Epithelial cell of prostate (primary cell): ENCODE results near the gene PDP2.
A peak's percentile ranks its signal among the peaks of the same experiment; 100 is the strongest.

ENCODE experiments used
- DNase-seq: peaks from one replicate; pipeline ENCODE4 v3.0.0-alpha.2; 2011; ENCODE audit warnings: low read depth, low spot score
- H3K27ac ChIP-seq: fragments of 450-650 bp; 2 replicates; pipeline ENCODE4 v1.5.1; 2017; ENCODE audit warnings: mild to moderate bottlenecking

Gene PDP2

GRCh38 chr16:66900721-66901441 is 20.6 kb downstream of the PDP2 start:
- no peak overlapping the region for H3K27ac ChIP-seq
- DNase-seq, result no peak

GRCh38 chr16:66901626-66902025 is 21.3 kb downstream of the PDP2 start:
- DNase-seq, result no peak
- no peak overlapping the region for H3K27ac ChIP-seq

- no peak for DNase-seq
Measured at GRCh38 chr16:66902648-66903543, 22.6 kb downstream of the PDP2 start.

GRCh38 chr16:66903544-66904427 is 23.5 kb downstream of the PDP2 start:
- no peak for DNase-seq
- H3K27ac ChIP-seq, result no peak overlapping the region

More at GRCh38 chr16:66902648-66903543, 22.6 kb downstream of the PDP2 start:
- H3K27ac ChIP-seq, result no peak overlapping the region

DNA sequence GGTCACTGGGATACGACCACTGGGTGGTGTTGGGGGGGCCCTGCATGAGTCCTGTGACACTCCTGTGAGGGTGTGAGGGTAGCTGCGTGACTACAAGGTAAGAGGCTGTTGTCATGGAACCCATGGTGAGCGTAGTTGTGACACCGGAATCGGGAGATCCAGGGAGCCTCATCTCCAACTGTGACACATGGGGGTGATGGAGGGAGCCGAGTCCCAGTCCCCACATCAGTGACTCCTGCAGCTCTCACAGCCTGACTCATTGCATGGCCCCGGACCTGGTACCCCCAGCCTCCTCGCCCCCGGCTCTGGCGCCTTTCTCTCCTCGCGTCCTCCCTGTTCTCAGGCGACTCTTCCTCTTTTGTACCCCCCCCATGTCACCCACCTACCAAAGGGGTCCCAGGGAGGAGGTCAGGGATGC is 24.1 kb downstream of the PDP2 start:
- DNase-seq, result no peak
- H3K27ac ChIP-seq, result no peak overlapping the region

GRCh38 chr16:66904846-66905632 is 24.7 kb downstream of the PDP2 start:
- DNase-seq, result no peak
- no peak overlapping the region for H3K27ac ChIP-seq

- no peak overlapping the region for H3K27ac ChIP-seq
- DNase-seq, result no peak
Measured at GRCh38 chr16:66905633-66906539, 25.6 kb downstream of the PDP2 start.

- H3K27ac ChIP-seq, result no peak overlapping the region
- no peak for DNase-seq
Measured at GRCh38 chr16:66906916-66907836, 26.9 kb downstream of the PDP2 start.

DNA sequence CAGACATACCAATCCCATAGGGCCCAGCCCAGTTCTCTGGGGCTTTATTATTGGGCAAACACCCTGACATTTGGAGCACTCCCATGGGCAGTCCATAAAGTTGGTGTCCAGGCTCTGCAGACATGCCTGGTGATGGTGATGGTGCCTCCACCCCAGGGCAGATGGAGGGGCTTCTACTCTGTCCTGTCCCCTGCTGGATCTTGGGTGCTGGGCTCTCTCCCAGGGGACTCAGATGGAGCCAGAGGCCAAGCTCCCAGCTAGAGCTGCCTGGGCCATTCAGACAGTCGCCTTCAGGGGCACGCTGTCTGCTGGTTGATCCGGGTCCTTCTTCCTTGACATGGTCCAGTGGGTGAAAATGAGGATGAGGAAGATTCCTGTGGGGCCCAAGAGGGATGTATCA is 27.8 kb downstream of the PDP2 start:
- no peak overlapping the region for H3K27ac ChIP-seq
- no peak for DNase-seq

DNA sequence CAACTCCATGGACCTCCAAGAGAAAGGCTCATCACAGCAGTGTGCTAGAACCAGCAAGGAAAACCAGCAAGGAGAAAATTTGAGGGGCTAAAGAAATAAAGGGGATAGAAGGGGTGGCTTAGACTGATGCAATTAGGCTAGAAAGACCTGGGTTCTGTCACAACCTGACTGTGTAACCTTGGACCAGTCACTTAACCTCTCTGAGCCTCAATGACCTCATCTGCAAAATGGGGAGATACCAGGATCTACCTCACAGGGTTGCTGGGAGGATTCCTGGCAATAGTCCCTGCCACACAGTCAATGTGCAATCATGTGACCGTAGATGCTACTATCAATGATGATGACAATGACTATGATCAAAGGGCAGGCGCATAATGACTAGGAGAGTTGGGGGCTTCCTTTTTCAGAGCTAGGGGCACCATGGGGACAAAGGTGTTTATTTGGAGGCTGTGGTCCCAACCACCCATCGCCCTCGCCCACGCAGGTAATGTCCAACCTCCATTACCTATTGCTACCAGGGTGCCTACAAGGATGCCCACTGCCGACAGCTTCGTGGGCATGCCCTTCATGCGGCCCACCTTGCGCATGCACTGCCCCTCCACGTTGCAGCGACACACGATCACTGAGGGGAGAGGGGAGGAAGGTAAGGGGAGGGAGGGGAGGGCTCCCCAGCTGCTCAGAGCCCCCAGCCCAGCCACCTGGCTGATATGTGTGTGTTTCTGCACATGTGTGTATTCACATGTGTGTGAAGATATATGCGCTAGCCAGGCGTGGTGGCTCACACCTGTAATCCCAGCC is 28.6 kb downstream of the PDP2 start:
- H3K27ac ChIP-seq, result no peak overlapping the region
- DNase-seq, result no peak

DNA sequence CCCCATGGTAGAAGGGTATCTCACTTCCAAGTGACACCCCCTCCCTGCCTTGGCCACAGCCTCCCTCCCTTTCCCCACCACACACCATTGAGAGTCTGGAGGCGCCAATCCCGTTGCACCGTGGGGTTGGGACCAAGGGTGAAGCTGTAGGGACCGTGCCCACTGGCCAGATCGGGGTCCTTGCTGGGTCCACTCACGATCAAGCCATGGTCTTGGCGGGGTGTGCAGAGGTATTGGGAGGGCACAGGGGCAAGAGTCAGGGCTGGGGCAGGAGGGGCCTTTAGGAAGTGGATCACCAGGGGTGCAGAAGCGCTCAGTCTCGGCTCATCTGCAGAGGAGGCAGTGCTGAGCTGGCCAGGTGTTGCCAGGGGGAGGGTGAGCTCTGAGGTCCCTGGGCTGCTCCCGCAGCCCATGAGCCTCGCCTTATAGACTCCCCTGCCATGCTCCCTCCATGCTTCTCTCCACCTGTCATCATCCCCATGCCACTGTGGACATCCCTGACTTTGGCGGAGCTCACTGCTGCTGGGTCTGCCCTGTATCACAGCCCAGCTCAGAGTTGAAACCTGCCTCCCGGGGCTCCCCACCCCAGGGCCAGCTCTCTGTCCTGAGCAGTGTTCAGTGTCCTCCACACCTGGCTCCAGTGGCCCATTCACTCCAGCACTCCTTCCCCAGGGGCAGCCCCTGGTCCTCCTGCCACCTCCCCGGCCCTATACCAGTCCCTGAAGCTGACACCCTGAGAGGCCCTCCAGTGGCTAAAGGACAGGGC is 30.0 kb downstream of the PDP2 start:
- peak overlapping the region; percentile 10 for H3K27ac ChIP-seq
- DNase-seq, result no peak

DNA sequence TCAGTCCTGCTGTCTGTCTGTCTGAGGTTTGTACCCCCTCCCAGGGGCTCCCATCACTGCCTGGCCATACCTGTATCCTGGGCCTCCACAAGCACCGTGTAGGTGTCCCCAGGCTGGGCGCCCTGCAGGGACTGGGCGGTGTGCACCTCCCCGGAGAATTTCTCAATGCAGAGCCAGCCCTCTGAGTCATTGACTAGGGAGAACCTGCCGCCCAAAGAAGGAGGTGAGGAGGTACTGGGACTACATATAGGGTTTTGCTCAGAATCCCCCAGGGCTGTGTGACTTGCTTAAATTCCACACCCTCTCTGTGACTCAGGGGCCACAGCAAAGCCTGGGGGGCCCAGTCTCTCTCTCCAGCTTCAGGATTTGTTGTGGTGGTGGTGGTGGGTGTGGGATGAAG is 30.8 kb downstream of the PDP2 start:
- peak overlapping the region; percentile 10 for H3K27ac ChIP-seq
- peak; percentile 29 for DNase-seq

GRCh38 chr16:66911801-66912200 is 31.5 kb downstream of the PDP2 start:
- H3K27ac ChIP-seq, result peak overlapping the region; percentile 10

GRCh38 chr16:66913081-66913480 is 32.8 kb downstream of the PDP2 start:
- no peak for DNase-seq
- H3K27ac ChIP-seq, result no peak overlapping the region

More at GRCh38 chr16:66911801-66912200, 31.5 kb downstream of the PDP2 start:
- DNase-seq, result no peak

GRCh38 chr16:66913711-66914110 is 33.4 kb downstream of the PDP2 start:
- no peak for DNase-seq
- H3K27ac ChIP-seq, result no peak overlapping the region

DNA sequence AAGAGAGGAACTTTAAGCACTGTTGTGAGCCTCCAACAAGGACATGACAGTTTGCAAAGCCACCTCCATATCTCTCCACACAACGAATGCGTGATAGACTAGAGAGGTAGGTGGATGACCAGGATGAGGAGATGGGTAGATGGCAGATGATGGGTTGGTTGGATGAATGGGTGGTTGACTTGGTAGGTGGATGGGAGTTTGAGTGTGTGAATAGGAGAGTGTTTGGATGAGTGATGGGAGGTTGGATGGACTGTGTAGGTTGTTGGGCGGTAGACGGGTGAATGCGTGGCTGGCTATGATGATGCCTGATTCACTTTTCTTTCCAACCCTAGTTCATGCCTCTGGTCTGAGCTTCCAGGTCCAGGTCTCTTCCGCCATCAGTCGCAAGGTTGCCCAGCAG is 34.2 kb downstream of the PDP2 start:
- DNase-seq, result no peak
- H3K27ac ChIP-seq, result no peak overlapping the region
